H54 (cell line): Measurements from ENCODE around the gene ERVK3-1.

ENCODE experiments used
- DNase-seq: peaks from one replicate; pipeline ENCODE4 v3.0.0; 2011; ENCODE audit warnings: low spot score, mixed read lengths; ENCODE audit not compliant: insufficient read length
- FAIRE-seq: peaks from 3 replicates; lab custom pipeline; 2011; peaks lifted over from hg19 to GRCh38; lab: Jason Lieb, UNC
- POLR2A ChIP-seq: IDR thresholded peaks from 2 replicates; pipeline ENCODE4 v1.6.1; 2011; ENCODE audit warnings: low read depth, mild to moderate bottlenecking, low read length

The ERVK3-1 gene

GRCh38 chr19:58318297-58318696 is 13.1 kb downstream of the ERVK3-1 start:
- no peak for TF ChIP-seq POLR2A
- DNase-seq, result no peak
- no peak for FAIRE-seq

GRCh38 chr19:58319241-58319640 is 14.1 kb downstream of the ERVK3-1 start:
- no peak for TF ChIP-seq POLR2A
- FAIRE-seq, result no peak
- DNase-seq, result no peak

GRCh38 chr19:58325311-58326022 is 20.3 kb downstream of the ERVK3-1 start:
- DNase-seq, result no peak
- no peak for FAIRE-seq
- no peak for TF ChIP-seq POLR2A

GRCh38 chr19:58326501-58326913 is 21.3 kb downstream of the ERVK3-1 start:
- no peak for TF ChIP-seq POLR2A
- no peak for DNase-seq
- FAIRE-seq, result no peak

GRCh38 chr19:58326914-58327726 is 21.9 kb downstream of the ERVK3-1 start, which contains the start of gene ZSCAN22:
Gene ZSCAN22 (plus strand): TSS chr19:58326994. CDS start chr19:58334803, 7,809 bp downstream.
- TF ChIP-seq POLR2A, result peak; percentile 92
- peak; percentile 98 for DNase-seq
- no peak for FAIRE-seq

- TF ChIP-seq POLR2A, result no peak
- DNase-seq (no peak), FAIRE-seq (no peak)
These were observed 23.8 kb downstream of the ERVK3-1 start for GRCh38 chr19:58328999-58329398.

- FAIRE-seq (peak; percentile 6), DNase-seq (peak; percentile 96)
- TF ChIP-seq POLR2A, result no peak
These were observed 25.3 kb downstream of the ERVK3-1 start for GRCh38 chr19:58330458-58330857.

- no peak for FAIRE-seq
- DNase-seq, result no peak
- no peak for TF ChIP-seq POLR2A
These were observed 27.5 kb downstream of the ERVK3-1 start for GRCh38 chr19:58332697-58333096.

GRCh38 chr19:58334691-58335249 is 29.6 kb downstream of the ERVK3-1 start:
- TF ChIP-seq POLR2A, result no peak
- DNase-seq, result no peak
- FAIRE-seq, result no peak

- DNase-seq, result no peak
- no peak for FAIRE-seq
- TF ChIP-seq POLR2A, result no peak
These were observed 30.5 kb downstream of the ERVK3-1 start for GRCh38 chr19:58335630-58336029.

GRCh38 chr19:58336216-58336615 is 31.0 kb downstream of the ERVK3-1 start:
- DNase-seq, result no peak
- no peak for FAIRE-seq
- no peak for TF ChIP-seq POLR2A

GRCh38 chr19:58336820-58337219 is 31.6 kb downstream of the ERVK3-1 start:
- DNase-seq (no peak), FAIRE-seq (no peak)
- no peak for TF ChIP-seq POLR2A

- FAIRE-seq, result no peak
- TF ChIP-seq POLR2A, result no peak
- no peak for DNase-seq
These were observed 33.2 kb downstream of the ERVK3-1 start for GRCh38 chr19:58338336-58338735.

GRCh38 chr19:58338825-58339558 is 33.8 kb downstream of the ERVK3-1 start:
- DNase-seq (no peak), FAIRE-seq (no peak)
- TF ChIP-seq POLR2A, result no peak
